DND-41 (cell line): ENCODE measurements around the gene RAPSN.

Experiments used
- ATAC-seq: fragments of 200-7000 bp; cut with Tn5 transposase; 3 replicates; pipeline ENCODE4 v1.9.1; 2021; ENCODE audit warnings: low read depth; ENCODE audit not compliant: insufficient read depth
- DNase-seq: peaks from one replicate; pipeline ENCODE4 v3.0.0-alpha.2; 2020
- H2AFZ ChIP-seq: 2 replicates; pipeline ENCODE4 v1.6.0; 2012; ENCODE audit warnings: low read depth, low read length
- H3K27ac ChIP-seq: 2 replicates; pipeline ENCODE4 v1.5.1; 2012; ENCODE audit warnings: low read length, inconsistent platforms
- H3K27me3 ChIP-seq: fragments of 200-600 bp; sonication (generic); 2 replicates; pipeline ENCODE4 v1.6.0; 2012; ENCODE audit warnings: low read length, mild to moderate bottlenecking, inconsistent platforms; ENCODE audit not compliant: insufficient read depth, poor library complexity
- H3K36me3 ChIP-seq: 2 replicates; pipeline ENCODE4 v1.5.1; 2012; ENCODE audit warnings: low read length, inconsistent platforms; ENCODE audit not compliant: insufficient read depth
- H3K4me1 ChIP-seq: 2 replicates; pipeline ENCODE4 v1.5.1; 2012; ENCODE audit warnings: mild to moderate bottlenecking, low read length; ENCODE audit not compliant: insufficient read depth
- H3K4me2 ChIP-seq: 2 replicates; pipeline ENCODE4 v1.6.0; 2012; ENCODE audit warnings: mild to moderate bottlenecking, moderate library complexity, low read length, inconsistent platforms; ENCODE audit not compliant: insufficient read depth
- H3K4me3 ChIP-seq, 2 experiments: fragments of 200-600 bp in 1 of 2; shearing (Covaris generic) in 1 of 2; 2 replicates each; pipeline ENCODE4 v1.5.1; 2012 to 2016; ENCODE audit warnings: inconsistent platforms in 2 of 2, low read length in 2 of 2, mild to moderate bottlenecking in 2 of 2, low read depth in 1 of 2, moderate library complexity in 1 of 2
- H3K79me2 ChIP-seq: 2 replicates; pipeline ENCODE4 v1.6.0; 2012; ENCODE audit warnings: low read length, inconsistent platforms; ENCODE audit not compliant: insufficient read depth
- H3K9ac ChIP-seq: 2 replicates; pipeline ENCODE4 v1.6.0; 2012; ENCODE audit warnings: low read depth, mild to moderate bottlenecking, inconsistent platforms, low read length, moderate library complexity
- H3K9me3 ChIP-seq: 2 replicates; pipeline ENCODE4 v1.5.1; 2012; ENCODE audit warnings: low read length, moderate library complexity, mild to moderate bottlenecking, inconsistent platforms; ENCODE audit not compliant: insufficient read depth, severe bottlenecking
- H4K20me1 ChIP-seq: 2 replicates; pipeline ENCODE4 v1.6.0; 2012; ENCODE audit warnings: low read length; ENCODE audit not compliant: insufficient read depth
- EZH2 ChIP-seq: IDR thresholded peaks from 3 replicates; pipeline ENCODE4 v1.6.1; 2012; ENCODE audit warnings: borderline replicate concordance, low read depth, mild to moderate bottlenecking, moderate library complexity, low read length, inconsistent platforms; ENCODE audit not compliant: severe bottlenecking
- TF ChIP-seq, protein P1 (sequence below): IDR thresholded peaks from 2 replicates; pipeline ENCODE4 v1.5.1; 2012; ENCODE audit warnings: borderline replicate concordance, low read length, moderate library complexity, mild to moderate bottlenecking; ENCODE audit not compliant: poor library complexity, severe bottlenecking; ENCODE audit errors: extremely low read depth

RAPSN gene

DNA sequence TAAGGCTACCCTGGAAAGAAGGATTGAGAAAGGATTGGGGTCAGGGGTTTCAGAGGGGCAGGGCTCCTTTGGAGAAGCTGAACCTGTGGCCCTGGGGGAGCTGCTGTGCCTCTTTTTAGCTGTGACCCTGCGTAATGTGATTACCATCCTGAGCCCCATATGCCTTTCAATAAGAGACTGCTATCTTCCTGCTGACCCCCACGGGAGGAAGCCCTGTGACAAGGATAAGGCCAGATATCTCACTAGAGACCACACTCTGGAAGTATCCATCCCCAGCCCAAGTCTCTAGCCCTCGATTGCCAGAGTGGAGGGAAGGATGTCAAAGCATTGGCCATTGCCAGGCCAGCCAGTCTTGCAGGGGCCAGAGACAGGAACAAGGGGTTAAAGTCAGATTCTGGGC, 45.4 kb downstream of the RAPSN start:
- H3K36me3 ChIP-seq: no peaks in the 10 kb centered on the region
- no peak overlapping the region for H3K27ac ChIP-seq
- no peaks in the 10 kb centered on the region for H3K27me3 ChIP-seq
- H3K4me2 ChIP-seq: no peak overlapping the region
- peaks cover 4% of the 10 kb centered on the region for H3K79me2 ChIP-seq
- no peaks in the 10 kb centered on the region for H4K20me1 ChIP-seq
- H3K4me3 ChIP-seq: no peak overlapping the region
- peaks cover 27% of the 10 kb centered on the region for H3K4me1 ChIP-seq
- DNase-seq: no peak
- no peak overlapping the region for H3K9ac ChIP-seq
- H2AFZ ChIP-seq: peak overlapping the region; percentile 18; the same call in 1 of the 2 replicates
- no peak for ATAC-seq
- no peaks in the 10 kb centered on the region for H3K9me3 ChIP-seq
- TF ChIP-seq EZH2: no peak
- TF ChIP-seq, protein P1, sequence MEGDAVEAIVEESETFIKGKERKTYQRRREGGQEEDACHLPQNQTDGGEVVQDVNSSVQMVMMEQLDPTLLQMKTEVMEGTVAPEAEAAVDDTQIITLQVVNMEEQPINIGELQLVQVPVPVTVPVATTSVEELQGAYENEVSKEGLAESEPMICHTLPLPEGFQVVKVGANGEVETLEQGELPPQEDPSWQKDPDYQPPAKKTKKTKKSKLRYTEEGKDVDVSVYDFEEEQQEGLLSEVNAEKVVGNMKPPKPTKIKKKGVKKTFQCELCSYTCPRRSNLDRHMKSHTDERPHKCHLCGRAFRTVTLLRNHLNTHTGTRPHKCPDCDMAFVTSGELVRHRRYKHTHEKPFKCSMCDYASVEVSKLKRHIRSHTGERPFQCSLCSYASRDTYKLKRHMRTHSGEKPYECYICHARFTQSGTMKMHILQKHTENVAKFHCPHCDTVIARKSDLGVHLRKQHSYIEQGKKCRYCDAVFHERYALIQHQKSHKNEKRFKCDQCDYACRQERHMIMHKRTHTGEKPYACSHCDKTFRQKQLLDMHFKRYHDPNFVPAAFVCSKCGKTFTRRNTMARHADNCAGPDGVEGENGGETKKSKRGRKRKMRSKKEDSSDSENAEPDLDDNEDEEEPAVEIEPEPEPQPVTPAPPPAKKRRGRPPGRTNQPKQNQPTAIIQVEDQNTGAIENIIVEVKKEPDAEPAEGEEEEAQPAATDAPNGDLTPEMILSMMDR: no peak

DNA sequence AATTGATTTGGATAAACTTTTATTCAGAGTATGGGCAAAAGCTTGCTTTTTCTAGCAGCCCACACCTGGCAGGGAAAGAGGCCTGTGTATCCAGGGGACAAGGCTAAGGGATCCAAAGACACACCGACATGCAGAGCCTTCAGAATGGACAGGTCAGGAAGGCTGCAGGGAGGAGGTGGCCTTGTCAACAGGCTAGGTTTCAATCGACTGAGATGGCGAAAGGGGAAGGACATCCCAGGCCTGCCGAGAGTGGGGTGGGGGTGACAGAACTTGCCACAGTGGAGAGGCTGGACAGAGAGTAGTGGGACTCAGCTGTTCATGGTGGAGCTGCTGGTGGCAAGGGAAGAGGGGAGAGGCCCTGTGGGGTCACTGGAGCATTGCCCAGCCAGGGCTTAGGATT, 45.8 kb downstream of the RAPSN start:
- peaks cover 4% of the 10 kb centered on the region for H3K79me2 ChIP-seq
- no peak for ATAC-seq
- no peak overlapping the region for H3K4me2 ChIP-seq
- no peak for DNase-seq
- no peak overlapping the region for H3K27ac ChIP-seq
- H3K36me3 ChIP-seq: no peaks in the 10 kb centered on the region
- no peaks in the 10 kb centered on the region for H3K9me3 ChIP-seq
- H3K27me3 ChIP-seq: no peaks in the 10 kb centered on the region
- peaks cover 28% of the 10 kb centered on the region for H3K4me1 ChIP-seq
- H3K9ac ChIP-seq: no peak overlapping the region
- no peaks in the 10 kb centered on the region for H4K20me1 ChIP-seq
- H2AFZ ChIP-seq: no peak overlapping the region
- H3K4me3 ChIP-seq: no peak overlapping the region
- TF ChIP-seq EZH2: no peak
- TF ChIP-seq, protein P1: no peak

DNA sequence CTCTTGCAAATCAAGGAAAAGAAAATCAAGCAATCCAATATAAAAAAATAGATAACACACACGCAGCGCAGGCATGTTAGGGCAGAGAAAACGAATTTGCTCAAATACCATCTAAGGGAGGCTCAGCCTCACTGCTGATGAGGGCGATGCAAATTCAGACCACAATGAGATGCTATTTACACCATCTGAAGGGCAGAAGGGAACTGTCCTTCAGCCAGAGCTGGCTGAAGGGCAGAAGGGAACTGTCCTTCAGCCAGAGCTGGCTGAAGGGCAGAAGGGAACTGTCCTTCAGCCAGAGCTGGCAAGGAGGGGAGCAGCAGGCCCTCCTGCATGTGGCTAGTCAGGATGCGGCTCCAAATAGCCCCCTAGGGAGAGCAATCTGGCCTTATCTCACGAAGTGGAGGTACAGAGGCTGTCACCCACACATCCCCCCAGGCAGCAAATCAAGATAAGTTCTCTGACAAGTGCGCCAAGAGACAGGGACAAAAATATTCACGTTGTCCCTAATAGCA, 48.1 kb downstream of the RAPSN start:
- H2AFZ ChIP-seq: peak overlapping the region; percentile 49; the same call in 1 of the 2 replicates
- TF ChIP-seq, protein P1: no peak
- no peak for TF ChIP-seq EZH2
- H3K79me2 ChIP-seq: no peaks in the 10 kb centered on the region
- H3K4me1 ChIP-seq: peaks cover 19% of the 10 kb centered on the region
- H3K9ac ChIP-seq: no peak overlapping the region; the same call in 1 of the 2 replicates
- H3K4me2 ChIP-seq: peak overlapping the region; percentile 95
- no peaks in the 10 kb centered on the region for H4K20me1 ChIP-seq
- H3K4me3 ChIP-seq: no peak overlapping the region
- no peaks in the 10 kb centered on the region for H3K9me3 ChIP-seq
- no peak overlapping the region for H3K27ac ChIP-seq
- no peaks in the 10 kb centered on the region for H3K27me3 ChIP-seq
- DNase-seq: no peak
- H3K36me3 ChIP-seq: no peaks in the 10 kb centered on the region
- ATAC-seq: no peak
